ENCODE measurements around the gene H19. TPM values are rescaled to one million over a fixed set of nuclear protein-coding genes. Genes with fewer than 3 reads are reported as not detected.

H19 gene
- total RNA-seq, 2 experiments from 2014 or later: not detected

GRCh38 chr11:1963864-1964263, 33.8 kb downstream of the H19 start:
- H3K4me3 Mint-ChIP-seq: no peak overlapping the region
- CTCF ChIA-PET: no interaction called here

GRCh38 chr11:1959786-1960185, 37.9 kb downstream of the H19 start:
- POLR2A ChIA-PET: no interaction called here
- H3K27me3 Mint-ChIP-seq: no peaks in the 10 kb centered on the region
- H3K9me3 Mint-ChIP-seq (ENCODE audit: low read depth): no peaks in the 10 kb centered on the region
- H3K36me3 Mint-ChIP-seq (ENCODE audit: low read depth): no peaks in the 10 kb centered on the region
- DNase-seq: peak; percentile 1
- intact Hi-C loops (cut with DNase I, micrococcal nuclease): no loop called here
- H3K4me1 Mint-ChIP-seq: no peaks in the 10 kb centered on the region
- no peak for ATAC-seq
- CTCF ChIA-PET: no interaction called here
- no peak overlapping the region for H3K4me3 Mint-ChIP-seq
- H3K27ac Mint-ChIP-seq: no peak overlapping the region

More at GRCh38 chr11:1963864-1964263, 33.8 kb downstream of the H19 start:
- intact Hi-C loops (cut with DNase I, micrococcal nuclease): no loop called here
- no peaks in the 10 kb centered on the region for H3K9me3 Mint-ChIP-seq (ENCODE audit: low read depth)
- no peaks in the 10 kb centered on the region for H3K27me3 Mint-ChIP-seq
- H3K4me1 Mint-ChIP-seq: no peaks in the 10 kb centered on the region
- POLR2A ChIA-PET: no interaction called here
- ATAC-seq (no peak), DNase-seq (no peak)
- no peaks in the 10 kb centered on the region for H3K36me3 Mint-ChIP-seq (ENCODE audit: low read depth)
- no peak overlapping the region for H3K27ac Mint-ChIP-seq

DNA sequence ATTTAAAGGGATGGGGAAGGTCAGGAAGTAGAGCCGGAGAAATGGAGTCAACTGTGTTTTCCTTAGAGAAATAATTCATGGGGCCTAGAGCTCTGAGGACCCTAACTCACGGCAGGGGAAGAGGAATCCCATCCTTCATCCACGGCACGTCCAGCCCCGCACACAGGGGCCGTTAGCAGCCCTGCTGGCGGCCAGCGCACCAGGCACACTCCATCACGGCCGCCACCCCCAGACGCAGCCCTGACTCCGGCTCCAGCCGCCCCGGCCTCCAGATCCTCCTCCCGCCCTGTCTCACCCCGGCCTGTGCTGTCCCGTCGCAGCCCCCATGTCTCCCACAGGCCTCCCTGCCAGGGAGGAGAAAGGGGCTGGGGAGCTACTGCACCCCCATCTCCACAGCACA, 39.3 kb downstream of the H19 start:
- DNase-seq (no peak), ATAC-seq (no peak)
- no peaks in the 10 kb centered on the region for H3K27me3 Mint-ChIP-seq
- ChIA-PET POLR2A (no interaction called here), CTCF (interaction anchor here (0.7 kb wide), 1 partner anchor 306 kb away, joined by 4 read pairs; no protein-coding TSS in a partner anchor)
- no peak overlapping the region for H3K4me3 Mint-ChIP-seq
- H3K4me1 Mint-ChIP-seq: no peaks in the 10 kb centered on the region
- no peak overlapping the region for H3K27ac Mint-ChIP-seq
- H3K36me3 Mint-ChIP-seq (ENCODE audit: low read depth): no peaks in the 10 kb centered on the region
- H3K9me3 Mint-ChIP-seq (ENCODE audit: low read depth): no peaks in the 10 kb centered on the region
- intact Hi-C loops (cut with DNase I, micrococcal nuclease): no loop called here

- Mint-ChIP-seq H3K27me3 (no peaks in the 10 kb centered on the region), H3K36me3 (ENCODE audit: low read depth) (no peaks in the 10 kb centered on the region), H3K4me1 (no peaks in the 10 kb centered on the region), H3K27ac (no peak overlapping the region), H3K9me3 (ENCODE audit: low read depth) (no peaks in the 10 kb centered on the region), H3K4me3 (no peak overlapping the region)
- ChIA-PET CTCF (no interaction called here), POLR2A (no interaction called here)
- ATAC-seq (peak; percentile 64), DNase-seq (peak; percentile 12)
- intact Hi-C loops (cut with DNase I, micrococcal nuclease): no loop called here
These were observed 44.0 kb downstream of the H19 start for GRCh38 chr11:1953489-1954266.

DNA sequence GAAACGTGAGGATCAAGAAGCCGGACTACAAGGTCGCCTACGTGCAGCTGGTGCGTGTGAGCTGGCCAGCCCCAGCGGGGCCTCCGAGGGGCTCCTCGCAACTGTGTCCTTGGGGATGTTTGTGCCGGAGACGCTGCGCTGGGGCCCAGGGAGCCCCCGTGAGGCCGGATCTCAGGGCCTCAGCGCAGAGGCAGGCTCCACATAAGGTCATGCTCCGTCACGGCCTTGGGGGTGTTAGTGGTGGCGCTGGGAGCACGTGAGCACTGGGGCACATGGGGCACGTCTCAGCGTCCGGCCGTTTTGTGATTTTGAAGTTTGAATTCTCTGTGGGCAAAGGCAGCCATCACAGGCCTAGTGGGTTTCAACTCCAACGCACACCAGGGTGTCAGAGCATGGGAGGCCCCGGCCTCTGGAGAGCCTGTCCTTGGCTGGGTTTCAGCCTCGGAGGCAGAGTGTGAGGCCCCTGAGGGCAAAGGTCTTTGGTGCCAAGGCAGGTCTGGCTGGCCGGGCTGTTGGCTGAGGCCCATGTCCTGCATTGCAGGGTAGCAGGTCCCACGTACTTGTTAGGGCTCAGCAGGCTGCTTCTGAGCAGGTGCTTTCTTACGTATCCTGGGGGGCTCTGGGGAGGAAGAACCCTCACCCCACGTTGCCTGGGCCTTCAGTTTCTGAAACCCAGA, 44.7 kb downstream of the H19 start:
- no peaks in the 10 kb centered on the region for H3K4me1 Mint-ChIP-seq
- H3K36me3 Mint-ChIP-seq (ENCODE audit: low read depth): no peaks in the 10 kb centered on the region
- CTCF ChIA-PET: no interaction called here
- ATAC-seq: no peak
- H3K9me3 Mint-ChIP-seq (ENCODE audit: low read depth): no peaks in the 10 kb centered on the region
- no peak overlapping the region for H3K4me3 Mint-ChIP-seq
- DNase-seq: no peak
- no peak overlapping the region for H3K27ac Mint-ChIP-seq
- POLR2A ChIA-PET: no interaction called here
- no peaks in the 10 kb centered on the region for H3K27me3 Mint-ChIP-seq
- intact Hi-C loops (cut with DNase I, micrococcal nuclease): no loop called here

DNA sequence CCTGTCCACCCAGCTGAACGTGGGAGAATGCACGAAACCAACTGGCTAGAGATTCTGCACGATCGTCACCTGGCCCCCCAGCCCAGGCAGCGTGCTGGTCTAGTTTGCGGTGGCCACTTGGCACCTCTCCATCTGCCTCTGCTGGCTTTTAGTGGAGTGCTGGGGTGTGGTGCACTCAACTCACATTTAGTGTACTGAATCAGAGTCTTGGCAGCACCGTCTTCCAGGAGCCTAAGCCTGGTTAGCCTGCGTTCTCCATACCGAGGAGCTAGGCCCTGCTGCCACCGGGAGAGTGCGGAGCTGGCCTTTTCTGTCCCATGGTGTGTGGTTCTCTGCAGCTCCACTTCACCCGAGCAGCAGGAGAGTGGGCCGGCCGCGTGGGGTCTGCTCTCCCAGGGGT, 47.7 kb downstream of the H19 start:
- Mint-ChIP-seq H3K9me3 (ENCODE audit: low read depth) (no peaks in the 10 kb centered on the region), H3K4me1 (no peaks in the 10 kb centered on the region), H3K27ac (no peak overlapping the region), H3K4me3 (no peak overlapping the region), H3K36me3 (ENCODE audit: low read depth) (no peaks in the 10 kb centered on the region), H3K27me3 (no peaks in the 10 kb centered on the region)
- CTCF ChIA-PET: interaction anchor here (5.1 kb wide), 1 partner anchor 201 kb away, joined by 24 read pairs; no protein-coding TSS in a partner anchor
- ATAC-seq (no peak), DNase-seq (no peak)
- intact Hi-C loops (cut with DNase I, micrococcal nuclease): no loop called here
- POLR2A ChIA-PET: no interaction called here

GRCh38 chr11:1949302-1949701, 48.3 kb downstream of the H19 start:
- H3K4me1 Mint-ChIP-seq: no peaks in the 10 kb centered on the region
- H3K9me3 Mint-ChIP-seq (ENCODE audit: low read depth): no peaks in the 10 kb centered on the region
- ATAC-seq: no peak
- H3K27ac Mint-ChIP-seq: no peak overlapping the region
- DNase-seq: no peak
- no peak overlapping the region for H3K4me3 Mint-ChIP-seq
- H3K27me3 Mint-ChIP-seq: no peaks in the 10 kb centered on the region
- intact Hi-C loops (cut with DNase I, micrococcal nuclease): no loop called here
- CTCF ChIA-PET: interaction anchor here (0.7 to 5.1 kb wide), 5 partner anchors 53 to 204 kb away, joined by 3 to 24 read pairs (median 4); partner anchors contain the start of gene TNNI2
- H3K36me3 Mint-ChIP-seq (ENCODE audit: low read depth): no peaks in the 10 kb centered on the region
- POLR2A ChIA-PET: no interaction called here

DNA sequence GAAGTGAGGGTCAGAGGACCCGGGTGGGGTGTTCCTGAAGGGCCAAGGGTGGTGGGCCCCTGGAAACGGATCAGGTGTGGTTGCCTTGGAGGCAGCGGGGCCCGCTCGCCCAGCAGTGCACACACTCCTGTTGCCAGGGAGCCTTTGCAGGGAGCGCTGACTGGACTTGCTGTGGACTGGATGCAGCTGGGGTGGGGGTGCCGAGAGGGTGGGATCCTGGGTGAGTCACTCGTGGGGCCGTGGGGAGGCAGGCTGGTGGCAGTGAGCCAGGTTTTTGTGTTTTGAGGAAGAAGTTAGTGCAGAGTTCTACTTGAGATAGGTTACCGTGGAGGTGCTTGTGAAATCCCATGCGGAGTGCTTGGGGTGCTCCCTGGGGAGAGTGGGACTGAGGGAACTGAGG, 49.3 kb downstream of the H19 start:
- H3K27ac Mint-ChIP-seq: no peak overlapping the region
- DNase-seq: no peak
- CTCF ChIA-PET: interaction anchor here (0.8 to 5.1 kb wide), 8 partner anchors 52 to 296 kb away, joined by 3 to 24 read pairs (median 4); partner anchors contain the start of gene TNNI2
- H3K27me3 Mint-ChIP-seq: no peaks in the 10 kb centered on the region
- POLR2A ChIA-PET: no interaction called here
- H3K9me3 Mint-ChIP-seq (ENCODE audit: low read depth): no peaks in the 10 kb centered on the region
- H3K4me3 Mint-ChIP-seq: no peak overlapping the region
- intact Hi-C loops (cut with DNase I, micrococcal nuclease): no loop called here
- H3K36me3 Mint-ChIP-seq (ENCODE audit: low read depth): no peaks in the 10 kb centered on the region
- no peaks in the 10 kb centered on the region for H3K4me1 Mint-ChIP-seq
- peak; percentile 15 for ATAC-seq

GRCh38 chr11:1947592-1948237, 49.9 kb downstream of the H19 start:
- CTCF ChIA-PET: interaction anchor here (0.8 to 5.1 kb wide), 6 partner anchors 65 to 295 kb away, joined by 3 to 24 read pairs (median 5); no protein-coding TSS in a partner anchor
- no peaks in the 10 kb centered on the region for H3K27me3 Mint-ChIP-seq
- H3K9me3 Mint-ChIP-seq (ENCODE audit: low read depth): no peaks in the 10 kb centered on the region
- ATAC-seq: peak; percentile 34
- H3K36me3 Mint-ChIP-seq (ENCODE audit: low read depth): no peaks in the 10 kb centered on the region
- POLR2A ChIA-PET: no interaction called here
- H3K4me1 Mint-ChIP-seq: no peaks in the 10 kb centered on the region
- no peak for DNase-seq
- H3K27ac Mint-ChIP-seq: no peak overlapping the region
- intact Hi-C loops (cut with DNase I, micrococcal nuclease): no loop called here
- no peak overlapping the region for H3K4me3 Mint-ChIP-seq

- DNase-seq (no peak), ATAC-seq (peak; percentile 62)
- intact Hi-C loops (cut with DNase I, micrococcal nuclease): no loop called here
- no peaks in the 10 kb centered on the region for H3K36me3 Mint-ChIP-seq (ENCODE audit: low read depth)
- ChIA-PET POLR2A (no interaction called here), CTCF (interaction anchor here (1.8 kb wide), 1 partner anchor 253 kb away, joined by 6 read pairs; no protein-coding TSS in a partner anchor)
- no peak within 1 kb of the TSS for H3K27ac Mint-ChIP-seq
- no peaks in the 10 kb centered on the region for H3K4me1 Mint-ChIP-seq
- H3K9me3 Mint-ChIP-seq (ENCODE audit: low read depth): no peaks in the 10 kb centered on the region
- no peaks in the 10 kb centered on the region for H3K27me3 Mint-ChIP-seq
- H3K4me3 Mint-ChIP-seq: no peak within 1 kb of the TSS
These were observed 50.7 kb downstream of the H19 start, which contains the start of gene MRPL23 for GRCh38 chr11:1946812-1947484. Gene MRPL23 (plus strand): TSS chr11:1947332. CDS start chr11:1947363, 31 bp downstream.

All from activated CD4-positive, alpha-beta T cell treated with anti-CD3 and anti-CD28 coated beads for 36 hours (primary cell).